ENCODE measurements around the gene PRRC2C.

DNA sequence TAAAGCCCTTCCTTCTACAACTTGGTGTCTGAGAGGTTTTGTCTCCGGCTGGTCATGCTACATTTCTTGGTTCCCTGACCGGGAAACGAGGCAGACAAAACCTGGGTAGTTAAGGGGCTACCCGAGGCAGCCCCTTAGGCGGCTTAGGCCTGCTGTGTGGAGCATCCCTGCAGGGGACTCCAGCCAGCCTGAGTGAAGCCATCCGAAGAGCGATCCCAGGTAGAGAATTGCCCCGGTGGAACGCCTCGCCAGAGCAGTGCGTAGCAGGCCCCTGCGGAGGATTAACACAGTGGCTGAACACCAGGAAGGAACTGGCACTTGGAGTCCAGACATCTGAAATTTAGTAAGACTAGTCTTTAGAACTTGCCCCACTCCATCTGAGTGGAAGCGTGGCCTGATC, 115.5 kb downstream of the PRRC2C start:
- no peak for TF ChIP-seq SIN3A (IDR thresholded peaks at IDR 0.05; ENCODE audit: borderline replicate concordance, insufficient read depth, low read length)
- no peak for TF ChIP-seq POLR2AphosphoS5 (IDR thresholded peaks at IDR 0.05; ENCODE audit: low read depth, low read length)

Measured in PFSK-1 (cell line).